Measurements from ENCODE around the gene NUP93. TPM values are rescaled to one million over a fixed set of nuclear protein-coding genes. Genes with fewer than 3 reads are reported as not detected.

NUP93 gene
- total and polyA plus RNA-seq, 9 of the 15 experiments (the other 6 are each of a cell fraction or from before 2014, with no cell fraction given): 92.0 to 162 (median 121) TPM

GRCh38 chr16:56715126-56715525 is 14.8 kb upstream of the NUP93 start (continued):
- TF ChIP-seq PBX2 (CRISPR knock-in tag; IDR thresholded peaks at IDR 0.05; ENCODE audit: low read depth) (no peak), PBX2 (tag; conservative IDR thresholded peaks at IDR 0.05; ENCODE audit: low read depth) (peak; percentile 36; the same call in 1 of the 2 replicates)

GRCh38 chr16:56716761-56717160 is 13.2 kb upstream of the NUP93 start:
- in situ Hi-C loops (cut with MboI) (no loop called here), intact Hi-C loops (cut with micrococcal nuclease) (no loop called here)
- POLR2A ChIA-PET: interaction anchor here (0.8 kb wide), 1 partner anchor 12 kb away, joined by 4 read pairs; no protein-coding TSS in a partner anchor
- H3K9me1 ChIP-seq (ENCODE audit: control insufficient read depth, insufficient read depth, low read length): no peaks in the 10 kb centered on the region
- no peaks in the 10 kb centered on the region; a peak in 1 of 5 replicates for H3K4me1 ChIP-seq (replicated peaks in 1 of 2; ENCODE audit: control insufficient read depth in 2 of 2, insufficient read depth in 2 of 2, low read length in 2 of 2)
- no peaks in the 10 kb centered on the region for H3K36me3 ChIP-seq (ENCODE audit: control insufficient read depth, insufficient read depth, low read length)
- no peak overlapping the region for H3K4me3 ChIP-seq
- no peaks in the 10 kb centered on the region for H3K9me3 ChIP-seq (replicated peaks; ENCODE audit: control insufficient read depth, insufficient read depth, low read depth, low read length)
- BruUV-seq (replicated peaks): no TSS peak
- no peak overlapping the region for H3K27ac ChIP-seq (ENCODE audit: extremely low read depth, low read depth, low read length)
- no peaks in the 10 kb centered on the region; a peak in 1 of 5 replicates for H3K27me3 ChIP-seq (ENCODE audit: control insufficient read depth in 2 of 2, insufficient read depth in 2 of 2, low read length in 2 of 2)
- CTCF ChIA-PET (ENCODE audit: low intra/inter-chr PET ratio): no interaction called here
- ATAC-seq (no peak), FAIRE-seq (no peak), DNase-seq (ENCODE audit: extremely low read depth in 1 of 4, low spot score in 3 of 4) (no peak)
- no peak overlapping the region for H3K4me2 ChIP-seq (ENCODE audit: insufficient read depth, low read length)
- no peaks in the 10 kb centered on the region for H3K79me2 ChIP-seq (ENCODE audit: control insufficient read depth, insufficient read depth, low read length)
- 45% methylated on average over 3 of the region's 3 CpGs for WGBS (ENCODE audit: insufficient coverage, low coverage, missing lambda C conversion rate)
- no peak overlapping the region for H2AFZ ChIP-seq (ENCODE audit: low read depth, low read length)
- no peaks in the 10 kb centered on the region for H4K20me1 ChIP-seq (replicated peaks; ENCODE audit: control insufficient read depth, insufficient read depth, low read length)
- TF ChIP-seq SIN3A (IDR thresholded peaks at IDR 0.05; ENCODE audit: borderline replicate concordance in 2 of 2, control insufficient read depth in 1 of 2, low read depth in 2 of 2, low read length in 2 of 2) (no peak), PBX2 (CRISPR knock-in tag; IDR thresholded peaks at IDR 0.05; ENCODE audit: low read depth) (no peak), PBX2 (tag; conservative IDR thresholded peaks at IDR 0.05; ENCODE audit: low read depth) (peak; percentile 42; the same call in 1 of the 2 replicates)
- no peak overlapping the region for H3K9ac ChIP-seq (ENCODE audit: insufficient read depth in 1 of 2, low read depth in 2 of 2, low read length in 2 of 2)

Data from K562 (cell line).